PC-9 (cell line): Measurements from ENCODE around the gene KBTBD4. TPM values are rescaled to one million over a fixed set of nuclear protein-coding genes. Genes with fewer than 3 reads are reported as not detected.

Experiments
- BruUV-seq: library from RNA; stranded (reverse); fragments of 400-500 nt; replicated peaks from 2 replicates; lab custom pipeline; 2021; lab: Mats Ljungman, UMichigan
- CTCF ChIA-PET: fragments of 300-600 bp; sonication (Branson Sonifier 250); formaldehyde crosslinking; loops from one replicate; lab custom pipeline; 2022; ENCODE audit warnings: antibody characterized with exemption; lab: Charles Lee
- POLR2A ChIA-PET: fragments of 300-600 bp; sonication (Branson Sonifier 250); formaldehyde crosslinking; loops from one replicate; lab custom pipeline; 2022; ENCODE audit warnings: antibody characterized with exemption; ENCODE audit not compliant: unreplicated experiment; lab: Charles Lee
- DNase-seq, 2 experiments: peaks; one replicate each; pipeline versions ENCODE4 v3.0.0 to v3.0.0-alpha.2; 2015 to 2022; ENCODE audit warnings: mixed read lengths in 1 of 2
- H2AFZ ChIP-seq: fragments of 200-600 bp; sonication (generic); 2 replicates; pipeline ENCODE4 v1.8.1; 2017; ENCODE audit warnings: antibody characterized with exemption
- H3F3A ChIP-seq: fragments of 200-600 bp; sonication (generic); 2 replicates; pipeline ENCODE4 v1.8.1; 2017; ENCODE audit warnings: antibody characterized with exemption, mild to moderate bottlenecking, low read depth; ENCODE audit not compliant: insufficient read depth
- H3K27ac ChIP-seq: fragments of 200-600 bp; sonication (generic); 2 replicates; pipeline ENCODE4 v1.6.1; 2016; ENCODE audit warnings: mixed run types
- H3K27me3 ChIP-seq: fragments of 200-600 bp; sonication (generic); 2 replicates; pipeline ENCODE4 v1.6.1; 2016; ENCODE audit warnings: low read depth, mixed run types; ENCODE audit not compliant: insufficient read depth
- H3K36me3 ChIP-seq: fragments of 200-600 bp; sonication (generic); 2 replicates; pipeline ENCODE4 v1.6.1; 2016; ENCODE audit warnings: low read depth, mixed run types
- H3K4me1 ChIP-seq: fragments of 200-600 bp; sonication (generic); replicated peaks from 2 replicates; pipeline ENCODE4 v1.6.1; 2016; ENCODE audit warnings: mixed run types; ENCODE audit not compliant: insufficient read depth
- H3K4me2 ChIP-seq: fragments of 200-600 bp; sonication (generic); 2 replicates; pipeline ENCODE4 v1.6.1; 2017; ENCODE audit warnings: mixed run types
- H3K4me3 ChIP-seq: fragments of 200-600 bp; sonication (generic); 2 replicates; pipeline ENCODE4 v1.6.1; 2016; ENCODE audit warnings: mixed run types
- H3K79me2 ChIP-seq: fragments of 200-600 bp; sonication (generic); 2 replicates; pipeline ENCODE4 v1.6.1; 2017; ENCODE audit warnings: low read depth, mixed run types
- H3K9me2 ChIP-seq: fragments of 200-600 bp; sonication (generic); 2 replicates; pipeline ENCODE4 v1.8.1; 2017; ENCODE audit warnings: mild to moderate bottlenecking; ENCODE audit not compliant: insufficient read depth
- H3K9me3 ChIP-seq: fragments of 200-600 bp; sonication (generic); 2 replicates; pipeline ENCODE4 v1.8.1; 2016; ENCODE audit warnings: low read depth; ENCODE audit not compliant: insufficient read depth
- H4K20me1 ChIP-seq: fragments of 200-600 bp; sonication (generic); 2 replicates; pipeline ENCODE4 v1.8.1; 2017; ENCODE audit not compliant: insufficient read depth
- CTCF ChIP-seq: fragments of 200-600 bp; sonication (generic); conservative IDR thresholded peaks from 2 replicates; pipeline ENCODE4 v1.6.1; 2017; ENCODE audit warnings: mixed run types, antibody characterized with exemption, mild to moderate bottlenecking, moderate library complexity
- EZH2 ChIP-seq: fragments of 200-600 bp; sonication (generic); IDR thresholded peaks from 2 replicates; pipeline ENCODE4 v1.8.0; 2017; ENCODE audit warnings: antibody characterized with exemption, low read depth
- intact Hi-C: fragments of 100-400 bp; cut with micrococcal nuclease; formaldehyde crosslinking; loops from one replicate; pipeline ENCODE4 v1.10.0; 2022; ENCODE audit not compliant: unreplicated experiment
- total RNA-seq: library from RNA; stranded (reverse); gene quantifications from 2 replicates; pipeline ENCODE4 v1.2.3, GENCODE V29; 2021

KBTBD4 gene
- total RNA-seq, 1 experiment from 2014 or later: 20.3 TPM

- H3K9me3 ChIP-seq: no peaks in the 10 kb centered on the region
- H3K27ac ChIP-seq: no peak overlapping the region
- peaks cover 14% of the 10 kb centered on the region; the same call in 1 of the 2 replicates for H3K27me3 ChIP-seq
- no peak overlapping the region for H2AFZ ChIP-seq
- no TSS peak for BruUV-seq
- H3K4me1 ChIP-seq: no peaks in the 10 kb centered on the region
- ChIA-PET POLR2A (no interaction called here), CTCF (no interaction called here)
- no peak overlapping the region for H3K4me3 ChIP-seq
- no peak for DNase-seq
- no peaks in the 10 kb centered on the region for H3K9me2 ChIP-seq
- H3F3A ChIP-seq: peaks cover 7% of the 10 kb centered on the region; the same call in 1 of the 2 replicates
- TF ChIP-seq CTCF (no peak), EZH2 (no peak)
- intact Hi-C loops: no loop called here
- H3K4me2 ChIP-seq: no peak overlapping the region
- no peaks in the 10 kb centered on the region for H4K20me1 ChIP-seq
- no peaks in the 10 kb centered on the region for H3K36me3 ChIP-seq
- no peaks in the 10 kb centered on the region for H3K79me2 ChIP-seq
Measured at GRCh38 chr11:47589118-47589517, 10.3 kb upstream of the KBTBD4 start.

DNA sequence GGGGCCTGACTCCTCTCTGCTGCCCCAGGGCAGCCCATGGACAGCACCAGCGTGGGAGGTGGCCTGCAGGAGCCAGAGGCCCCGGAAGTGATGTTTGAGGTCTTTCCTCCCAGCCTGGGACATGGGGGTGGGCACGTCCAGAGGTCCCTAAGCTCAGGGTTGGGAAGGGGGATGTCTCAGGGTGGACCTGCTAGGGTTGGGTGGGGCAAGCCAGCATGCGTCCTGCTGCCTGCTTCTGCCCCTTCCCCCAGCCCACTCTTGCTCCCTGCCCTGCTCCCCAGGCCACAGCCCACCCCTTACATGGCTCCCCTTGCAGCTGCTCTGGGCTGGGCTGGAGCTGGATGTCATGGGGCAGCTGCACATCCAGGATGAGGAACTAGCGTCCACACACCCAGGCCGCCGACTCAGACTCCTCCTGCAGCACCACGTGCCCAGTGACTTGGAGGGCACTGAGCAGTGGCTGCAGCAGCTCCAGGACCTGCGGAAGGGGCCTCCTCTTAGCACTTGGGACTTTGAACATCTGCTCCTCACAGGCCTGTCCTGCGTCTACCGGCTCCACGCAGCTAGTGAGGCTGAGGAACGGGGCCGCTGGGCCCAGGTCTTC lies 9.1 kb upstream of the KBTBD4 start:
- H3K4me3 ChIP-seq: no peak overlapping the region
- H3K27ac ChIP-seq: no peak overlapping the region
- no peak overlapping the region for H3K4me2 ChIP-seq
- no peak overlapping the region for H2AFZ ChIP-seq
- POLR2A ChIA-PET: interaction anchor here (0.6 kb wide), 1 partner anchor 48 kb away, joined by 4 read pairs; no protein-coding TSS in a partner anchor
- peaks cover 7% of the 10 kb centered on the region; the same call in 1 of the 2 replicates for H3F3A ChIP-seq
- H3K79me2 ChIP-seq: no peaks in the 10 kb centered on the region
- CTCF ChIA-PET: no interaction called here
- BruUV-seq: no TSS peak
- no peaks in the 10 kb centered on the region for H3K4me1 ChIP-seq
- H3K9me3 ChIP-seq: no peaks in the 10 kb centered on the region
- DNase-seq: no peak
- H4K20me1 ChIP-seq: no peaks in the 10 kb centered on the region
- H3K27me3 ChIP-seq: peaks cover 2% of the 10 kb centered on the region; the same call in 1 of the 2 replicates
- H3K9me2 ChIP-seq: no peaks in the 10 kb centered on the region
- no peaks in the 10 kb centered on the region for H3K36me3 ChIP-seq
- no peak for TF ChIP-seq EZH2
- TF ChIP-seq CTCF: no peak
- intact Hi-C loops: no loop called here

DNA sequence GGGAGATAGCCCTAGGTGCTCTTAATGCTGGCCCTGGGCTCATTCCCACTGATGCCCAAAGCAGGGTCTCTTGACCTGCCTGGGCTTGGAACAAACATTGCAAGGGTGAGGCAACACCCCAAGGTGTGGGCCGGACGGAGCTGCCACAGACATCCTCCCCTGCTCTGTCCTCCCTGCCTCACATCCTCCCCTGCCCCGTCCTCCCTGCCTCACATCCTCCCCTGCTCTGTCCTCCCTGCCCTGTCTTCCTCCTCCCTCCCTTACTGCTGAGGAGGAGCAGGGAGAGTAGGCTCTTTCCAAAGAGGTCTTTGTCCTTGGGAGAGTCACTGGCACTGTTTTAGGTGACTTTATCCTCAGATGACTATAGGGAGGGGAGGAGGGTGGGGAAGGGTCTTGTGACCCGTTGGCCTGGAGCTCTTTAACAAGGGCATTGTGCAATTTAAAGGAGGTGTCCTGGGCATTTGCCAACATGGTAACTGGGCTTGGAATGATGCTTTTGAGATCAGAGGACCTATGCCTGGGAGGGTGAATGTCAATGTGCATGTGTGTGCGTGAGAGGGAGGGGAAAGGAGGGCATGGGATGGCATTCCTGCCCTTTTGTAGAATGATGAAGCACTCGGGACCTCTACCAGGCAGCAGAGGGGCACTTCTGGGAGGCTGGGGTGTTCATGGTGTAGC lies 8.4 kb upstream of the KBTBD4 start:
- no TSS peak for BruUV-seq
- Histone ChIP-seq H3K79me2 (no peaks in the 10 kb centered on the region), H2AFZ (no peak overlapping the region), H4K20me1 (no peaks in the 10 kb centered on the region), H3K4me3 (no peak overlapping the region), H3K27ac (no peak overlapping the region), H3K27me3 (no peaks in the 10 kb centered on the region), H3F3A (peaks cover 3% of the 10 kb centered on the region; the same call in 1 of the 2 replicates), H3K9me3 (no peaks in the 10 kb centered on the region), H3K4me2 (no peak overlapping the region), H3K4me1 (no peaks in the 10 kb centered on the region), H3K36me3 (0 out of 2 replicates have a peak, but pooled peaks cover 4% of the 10 kb centered on the region), H3K9me2 (no peaks in the 10 kb centered on the region)
- intact Hi-C loops: no loop called here
- ChIA-PET CTCF (no interaction called here), POLR2A (interaction anchor here (0.6 kb wide), 1 partner anchor 48 kb away, joined by 4 read pairs; no protein-coding TSS in a partner anchor)
- no peak for TF ChIP-seq CTCF
- TF ChIP-seq EZH2: no peak
- DNase-seq: no peak
